ENCODE data around the gene CHMP3. TPM values are rescaled to one million over a fixed set of nuclear protein-coding genes. Genes with fewer than 3 reads are reported as not detected.

Gene CHMP3
- total RNA-seq, 2 donors from 2014 or later, result 41.9 to 45.1 TPM

GRCh38 chr2:86485802-86486201 is 77.4 kb downstream of the CHMP3 start:
- H3K27me3 Mint-ChIP-seq, result no peaks in the 10 kb centered on the region
- peaks cover 21 to 30% of the 10 kb centered on the region in 2 donors for H3K4me1 Mint-ChIP-seq (ENCODE audit: low read depth in 2 of 2)
- H3K9me3 Mint-ChIP-seq, result no peaks in the 10 kb centered on the region
- ATAC-seq, result no peak
- peak overlapping the region; percentile 21 for H3K4me3 Mint-ChIP-seq
- peaks cover 69% of the 10 kb centered on the region for H3K36me3 Mint-ChIP-seq
- H3K27ac Mint-ChIP-seq, result peak overlapping the region; percentile 69 to 83
- DNase-seq (ENCODE audit: low spot score), result no peak

- no peak for ATAC-seq
- Mint-ChIP-seq H3K27me3 (no peaks in the 10 kb centered on the region), H3K4me3 (no peak overlapping the region), H3K27ac (peak overlapping the region; percentile 69 to 83), H3K9me3 (no peaks in the 10 kb centered on the region), H3K36me3 (peaks cover 70% of the 10 kb centered on the region), H3K4me1 (ENCODE audit: low read depth in 2 of 2) (peaks cover 21 to 37% of the 10 kb centered on the region in 2 donors)
- no peak for DNase-seq (ENCODE audit: low spot score)
Observed at GRCh38 chr2:86485103-86485502, 78.1 kb downstream of the CHMP3 start.

GRCh38 chr2:86484385-86484784 is 78.9 kb downstream of the CHMP3 start:
- peaks cover 20 to 41% of the 10 kb centered on the region in 2 donors for H3K4me1 Mint-ChIP-seq (ENCODE audit: low read depth in 2 of 2)
- DNase-seq (ENCODE audit: low spot score), result no peak
- H3K27ac Mint-ChIP-seq, result peak overlapping the region; percentile 69 to 83
- no peak overlapping the region for H3K4me3 Mint-ChIP-seq
- no peak for ATAC-seq
- H3K36me3 Mint-ChIP-seq, result peaks cover 70% of the 10 kb centered on the region
- H3K9me3 Mint-ChIP-seq, result no peaks in the 10 kb centered on the region
- H3K27me3 Mint-ChIP-seq, result no peaks in the 10 kb centered on the region

GRCh38 chr2:86482034-86482433 is 81.2 kb downstream of the CHMP3 start:
- DNase-seq (ENCODE audit: low spot score), result no peak
- no peaks in the 10 kb centered on the region for H3K27me3 Mint-ChIP-seq
- H3K4me1 Mint-ChIP-seq (ENCODE audit: low read depth in 2 of 2), result peaks cover 16 to 35% of the 10 kb centered on the region in 2 donors
- H3K9me3 Mint-ChIP-seq, result no peaks in the 10 kb centered on the region
- H3K36me3 Mint-ChIP-seq, result peaks cover 70% of the 10 kb centered on the region
- H3K27ac Mint-ChIP-seq, result peak overlapping the region in 1 of 2 donors; percentile 40
- H3K4me3 Mint-ChIP-seq, result no peak overlapping the region
- ATAC-seq, result peak in 1 of 2 donors; percentile 27

- ATAC-seq (no peak), DNase-seq (ENCODE audit: low spot score) (no peak)
- Mint-ChIP-seq H3K9me3 (no peaks in the 10 kb centered on the region), H3K36me3 (peaks cover 65% of the 10 kb centered on the region), H3K4me3 (no peak overlapping the region), H3K27ac (peak overlapping the region in 1 of 2 donors; percentile 21), H3K4me1 (ENCODE audit: low read depth in 2 of 2) (peaks cover 9 to 25% of the 10 kb centered on the region in 2 donors), H3K27me3 (no peaks in the 10 kb centered on the region)
Observed at GRCh38 chr2:86480105-86480504, 83.1 kb downstream of the CHMP3 start.

- Mint-ChIP-seq H3K9me3 (no peaks in the 10 kb centered on the region), H3K27me3 (no peaks in the 10 kb centered on the region), H3K4me1 (ENCODE audit: low read depth in 2 of 2) (peaks cover 12 to 33% of the 10 kb centered on the region in 2 donors), H3K36me3 (peaks cover 58% of the 10 kb centered on the region), H3K4me3 (no peak overlapping the region), H3K27ac (no peak overlapping the region)
- no peak for ATAC-seq
- DNase-seq (ENCODE audit: low spot score), result no peak
Observed at GRCh38 chr2:86477349-86477748, 85.9 kb downstream of the CHMP3 start.

GRCh38 chr2:86476918-86477317 is 86.3 kb downstream of the CHMP3 start:
- peaks cover 12 to 32% of the 10 kb centered on the region in 2 donors for H3K4me1 Mint-ChIP-seq (ENCODE audit: low read depth in 2 of 2)
- no peak overlapping the region for H3K4me3 Mint-ChIP-seq
- peaks cover 54% of the 10 kb centered on the region for H3K36me3 Mint-ChIP-seq
- no peaks in the 10 kb centered on the region for H3K27me3 Mint-ChIP-seq
- no peak for DNase-seq (ENCODE audit: low spot score)
- no peak for ATAC-seq
- no peaks in the 10 kb centered on the region for H3K9me3 Mint-ChIP-seq
- peak overlapping the region in 1 of 2 donors; percentile 11 for H3K27ac Mint-ChIP-seq

- Mint-ChIP-seq H3K36me3 (peaks cover 50% of the 10 kb centered on the region), H3K27ac (peak overlapping the region in 1 of 2 donors; percentile 11), H3K4me1 (ENCODE audit: low read depth in 2 of 2) (peaks cover 10 to 29% of the 10 kb centered on the region in 2 donors), H3K9me3 (no peaks in the 10 kb centered on the region), H3K27me3 (no peaks in the 10 kb centered on the region), H3K4me3 (no peak overlapping the region)
- ATAC-seq (no peak), DNase-seq (ENCODE audit: low spot score) (no peak)
Observed at GRCh38 chr2:86476092-86476491, 87.2 kb downstream of the CHMP3 start.

- no peaks in the 10 kb centered on the region for H3K9me3 Mint-ChIP-seq
- H3K27ac Mint-ChIP-seq, result no peak overlapping the region
- DNase-seq (ENCODE audit: low spot score), result no peak
- no peaks in the 10 kb centered on the region for H3K27me3 Mint-ChIP-seq
- peaks cover 37% of the 10 kb centered on the region for H3K36me3 Mint-ChIP-seq
- peaks cover 32 to 41% of the 10 kb centered on the region in 2 donors for H3K4me1 Mint-ChIP-seq (ENCODE audit: low read depth in 2 of 2)
- ATAC-seq, result no peak
- no peak overlapping the region for H3K4me3 Mint-ChIP-seq
Observed at GRCh38 chr2:86471637-86472036, 91.6 kb downstream of the CHMP3 start.

- Mint-ChIP-seq H3K4me3 (no peak overlapping the region), H3K27ac (no peak overlapping the region), H3K4me1 (ENCODE audit: low read depth in 2 of 2) (peaks cover 28 to 36% of the 10 kb centered on the region in 2 donors), H3K9me3 (no peaks in the 10 kb centered on the region), H3K36me3 (peaks cover 31% of the 10 kb centered on the region), H3K27me3 (no peaks in the 10 kb centered on the region)
- ATAC-seq (no peak), DNase-seq (ENCODE audit: low spot score) (no peak)
Observed at GRCh38 chr2:86470890-86471289, 92.4 kb downstream of the CHMP3 start.

- Mint-ChIP-seq H3K27ac (peak overlapping the region; percentile 71 to 84), H3K4me3 (peak overlapping the region; percentile 72), H3K9me3 (no peaks in the 10 kb centered on the region), H3K4me1 (ENCODE audit: low read depth in 2 of 2) (peaks cover 31 to 39% of the 10 kb centered on the region in 2 donors), H3K27me3 (no peaks in the 10 kb centered on the region), H3K36me3 (peaks cover 33% of the 10 kb centered on the region)
- peak; percentile 63 to 73 for ATAC-seq
- no peak for DNase-seq (ENCODE audit: low spot score)
Observed at GRCh38 chr2:86468162-86469033, 94.8 kb downstream of the CHMP3 start.

GRCh38 chr2:86466306-86466705 is 96.9 kb downstream of the CHMP3 start:
- no peak for ATAC-seq
- Mint-ChIP-seq H3K27me3 (no peaks in the 10 kb centered on the region), H3K4me3 (no peak overlapping the region), H3K9me3 (peaks cover 3% of the 10 kb centered on the region), H3K36me3 (peaks cover 32% of the 10 kb centered on the region), H3K27ac (peak overlapping the region in 1 of 2 donors; percentile 71), H3K4me1 (ENCODE audit: low read depth in 2 of 2) (peaks cover 35 to 41% of the 10 kb centered on the region in 2 donors)
- no peak for DNase-seq (ENCODE audit: low spot score)

- no peak for DNase-seq (ENCODE audit: low spot score)
- Mint-ChIP-seq H3K4me3 (peak overlapping the region; percentile 28), H3K27ac (peak overlapping the region; percentile 25 to 26), H3K36me3 (peaks cover 47% of the 10 kb centered on the region), H3K27me3 (no peaks in the 10 kb centered on the region), H3K9me3 (peaks cover 3% of the 10 kb centered on the region), H3K4me1 (ENCODE audit: low read depth in 2 of 2) (peaks cover 38 to 45% of the 10 kb centered on the region in 2 donors)
- peak in 1 of 2 donors; percentile 44 for ATAC-seq
Observed at GRCh38 chr2:86464652-86465051, 98.6 kb downstream of the CHMP3 start.

- Mint-ChIP-seq H3K27ac (no peak overlapping the region), H3K36me3 (peaks cover 49% of the 10 kb centered on the region), H3K4me3 (no peak overlapping the region), H3K27me3 (no peaks in the 10 kb centered on the region), H3K4me1 (ENCODE audit: low read depth in 2 of 2) (peaks cover 22 to 35% of the 10 kb centered on the region in 2 donors), H3K9me3 (peaks cover 3% of the 10 kb centered on the region)
- DNase-seq (ENCODE audit: low spot score) (no peak), ATAC-seq (no peak)
Observed at GRCh38 chr2:86461042-86461743, 102.0 kb downstream of the CHMP3 start.

Measured in natural killer cell treated with Interleukin-12 subunit alpha and Interleukin-12 subunit beta and Interleukin-15 and Interleukin-18, amount 100 ng/mL, for 72 hours (primary cell).